Omental fat pad (tissue), 4 donors: ENCODE data around the gene ROBO3. TPM values are rescaled to one million over a fixed set of nuclear protein-coding genes. Genes with fewer than 3 reads are reported as not detected.

Experiments used
- ATAC-seq: fragments of 150-250 bp; one replicate; pipeline ENCODE4 v1.9.1; 2016; ENCODE audit warnings: mild to moderate bottlenecking, moderate library complexity; ENCODE audit not compliant: low FRiP score
- DNase-seq: peaks from one replicate; pipeline ENCODE4 v3.0.0-alpha.2; 2019; ENCODE audit warnings: low spot score
- CTCF ChIP-seq, 3 donors: fragments of 450-650 bp; IDR thresholded peaks; one replicate each; pipeline ENCODE4 v1.5.1; 2016 to 2017; ENCODE audit warnings: antibody characterized with exemption in 3 of 3, mild to moderate bottlenecking in 3 of 3, moderate library complexity in 2 of 3
- total RNA-seq, 4 donors: library from RNA; depleted of rRNA; stranded (reverse); fragments of >200 nt; gene quantifications; one replicate each; pipeline ENCODE4 v1.1.0, GENCODE V29; 2016

Gene ROBO3
- total RNA-seq, 4 donors from 2014 or later, result 24.5 to 71.5 (median 27.9) TPM

GRCh38 chr11:124879493-124880289, 14.5 kb downstream of the ROBO3 start:
- DNase-seq (peak; percentile 20), ATAC-seq (no peak)
- no peak for TF ChIP-seq CTCF (IDR thresholded peaks at IDR 0.05)

GRCh38 chr11:124880290-124880611, 15.0 kb downstream of the ROBO3 start:
- TF ChIP-seq CTCF (IDR thresholded peaks at IDR 0.05), result no peak
- no peak for ATAC-seq

GRCh38 chr11:124880958-124881357, 15.7 kb downstream of the ROBO3 start:
- no peak for TF ChIP-seq CTCF (IDR thresholded peaks at IDR 0.05)
- DNase-seq (no peak), ATAC-seq (no peak)

More at GRCh38 chr11:124880290-124880611, 15.0 kb downstream of the ROBO3 start:
- DNase-seq, result peak; percentile 3

- peak; percentile 22 for DNase-seq
- no peak for ATAC-seq
Observed at GRCh38 chr11:124882339-124883071, 17.3 kb downstream of the ROBO3 start.

GRCh38 chr11:124884340-124884739, 19.1 kb downstream of the ROBO3 start:
- TF ChIP-seq CTCF (IDR thresholded peaks at IDR 0.05), result no peak
- ATAC-seq (no peak), DNase-seq (peak; percentile 16)

More at GRCh38 chr11:124882339-124883071, 17.3 kb downstream of the ROBO3 start:
- no peak for TF ChIP-seq CTCF (IDR thresholded peaks at IDR 0.05)

- DNase-seq (peak; percentile 3), ATAC-seq (no peak)
- no peak for TF ChIP-seq CTCF (IDR thresholded peaks at IDR 0.05)
Observed at GRCh38 chr11:124884869-124885479, 19.7 kb downstream of the ROBO3 start.
